HEK293T (cell line): ENCODE results near the gene ZBTB38.

ENCODE experiments used
- ARNT ChIP-seq: fragments of 450-650 bp; IDR thresholded peaks from 2 replicates; pipeline ENCODE4 v1.6.1; 2017; ENCODE audit warnings: mild to moderate bottlenecking
- BHLHE40 ChIP-seq: fragments of 450-650 bp; IDR thresholded peaks from 2 replicates; pipeline ENCODE4 v1.6.1; 2016; ENCODE audit warnings: mild to moderate bottlenecking, moderate library complexity, borderline replicate concordance
- CTBP1 ChIP-seq: fragments of 450-650 bp; IDR thresholded peaks from 2 replicates; pipeline ENCODE4 v1.6.1; 2016; ENCODE audit warnings: borderline replicate concordance
- FOXA1 ChIP-seq: fragments of 450-650 bp; IDR thresholded peaks from 2 replicates; pipeline ENCODE4 v1.6.1; 2016; ENCODE audit warnings: mild to moderate bottlenecking
- FOXK2 ChIP-seq: fragments of 450-650 bp; IDR thresholded peaks from 2 replicates; pipeline ENCODE4 v1.6.1; 2016; ENCODE audit warnings: mild to moderate bottlenecking
- FOXM1 ChIP-seq: fragments of 450-650 bp; IDR thresholded peaks from 2 replicates; pipeline ENCODE4 v1.6.1; 2017; ENCODE audit warnings: mild to moderate bottlenecking, borderline replicate concordance
- HDGF ChIP-seq: fragments of 450-650 bp; IDR thresholded peaks from 2 replicates; pipeline ENCODE4 v1.6.1; 2017; ENCODE audit warnings: antibody characterized with exemption, borderline replicate concordance
- L3MBTL2 ChIP-seq: fragments of 450-650 bp; conservative IDR thresholded peaks from 2 replicates; pipeline ENCODE4 v1.6.1; 2016; ENCODE audit warnings: mild to moderate bottlenecking
- LEF1 ChIP-seq: fragments of 450-650 bp; IDR thresholded peaks from 2 replicates; pipeline ENCODE4 v1.6.1; 2017; ENCODE audit warnings: mild to moderate bottlenecking, borderline replicate concordance
- NFRKB ChIP-seq: fragments of 450-650 bp; IDR thresholded peaks from 2 replicates; pipeline ENCODE4 v1.6.1; 2016; ENCODE audit warnings: mild to moderate bottlenecking, moderate library complexity
- PKNOX1 ChIP-seq: fragments of 450-650 bp; IDR thresholded peaks from 2 replicates; pipeline ENCODE4 v1.6.1; 2016
- SP1 ChIP-seq: fragments of 450-650 bp; IDR thresholded peaks from 2 replicates; pipeline ENCODE4 v1.6.1; 2017
- SUZ12 ChIP-seq: fragments of 450-650 bp; IDR thresholded peaks from 2 replicates; pipeline ENCODE4 v1.6.1; 2016; ENCODE audit warnings: mild to moderate bottlenecking
- TARDBP ChIP-seq: fragments of 450-650 bp; IDR thresholded peaks from 2 replicates; pipeline ENCODE4 v1.6.1; 2016

- TF ChIP-seq ARNT (no peak), BHLHE40 (no peak), FOXA1 (no peak), FOXK2 (no peak), L3MBTL2 (no peak), TARDBP (no peak), CTBP1 (no peak), PKNOX1 (no peak), SP1 (no peak), HDGF (no peak), NFRKB (no peak), LEF1 (no peak), FOXM1 (no peak), SUZ12 (no peak)
Observed at GRCh38 chr3:141335531-141336061, 32.7 kb upstream of the ZBTB38 start.
